HUES64 (cell line): ENCODE measurements around the gene RIMBP2.
A peak's percentile ranks its signal among the peaks of the same experiment; 100 is the strongest.

ENCODE experiments used
- H3K27ac ChIP-seq: 2 replicates; pipeline ENCODE4 v1.7.0; 2013; ENCODE audit warnings: low read depth, low read length, inconsistent platforms
- H3K27me3 ChIP-seq: 2 replicates; pipeline ENCODE4 v1.6.1; 2013; ENCODE audit warnings: mild to moderate bottlenecking, low read length; ENCODE audit not compliant: insufficient read depth
- H3K36me3 ChIP-seq: 2 replicates; pipeline ENCODE4 v1.6.1; 2013; ENCODE audit warnings: mild to moderate bottlenecking, low read length; ENCODE audit not compliant: insufficient read depth
- H3K4me1 ChIP-seq: 2 replicates; pipeline ENCODE4 v1.6.1; 2013; ENCODE audit warnings: mild to moderate bottlenecking, low read length, moderate library complexity; ENCODE audit not compliant: insufficient read depth
- H3K4me3 ChIP-seq: 2 replicates; pipeline ENCODE4 v1.5.1; 2013; ENCODE audit warnings: mild to moderate bottlenecking, low read length, moderate library complexity
- H3K9ac ChIP-seq: 2 replicates; pipeline ENCODE4 v1.6.1; 2013; ENCODE audit warnings: mild to moderate bottlenecking, low read depth, low read length
- H3K9me3 ChIP-seq: 2 replicates; pipeline ENCODE4 v1.6.1; 2013; ENCODE audit warnings: low read depth, low read length; ENCODE audit not compliant: insufficient read depth
- WGBS: fragments of 150-250, 120-280 bp; methylation state at CpG from one replicate; pipeline ENCODE4 v1.1.7; 2013; ENCODE audit warnings: missing lambda C conversion rate; 5-methylcytosine and 5-hydroxymethylcytosine counted together

Gene RIMBP2

DNA sequence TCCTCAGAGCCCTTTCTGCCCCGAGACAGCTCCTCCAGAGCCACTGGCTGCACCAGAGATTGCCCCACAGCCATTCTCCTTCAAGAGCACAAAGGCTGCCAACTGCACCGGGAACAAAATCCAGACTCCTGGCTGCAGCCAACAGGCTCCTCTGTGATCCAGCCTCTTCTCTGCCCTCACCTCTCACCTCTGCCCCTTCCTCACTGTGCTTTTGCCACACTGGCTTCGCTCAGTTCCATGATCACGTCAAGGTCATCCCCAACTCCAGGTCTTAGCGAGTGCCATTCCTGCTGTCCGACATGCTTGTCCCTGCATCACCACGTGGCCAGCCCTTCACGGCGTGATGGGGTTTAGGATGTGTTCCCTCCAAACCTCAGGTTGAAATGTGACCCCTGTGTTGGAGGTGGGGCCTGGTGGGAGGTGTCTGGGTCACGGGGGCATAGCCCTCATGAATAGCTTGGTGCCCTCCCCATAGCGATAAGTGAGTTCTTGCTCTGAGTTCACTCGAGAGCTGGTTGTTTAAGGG, 229.1 kb downstream of the RIMBP2 start:
- Histone ChIP-seq H3K9me3 (no peaks in the 10 kb centered on the region), H3K27me3 (no peaks in the 10 kb centered on the region)
- 92% methylated on average over 12 of the region's 12 CpGs for WGBS

DNA sequence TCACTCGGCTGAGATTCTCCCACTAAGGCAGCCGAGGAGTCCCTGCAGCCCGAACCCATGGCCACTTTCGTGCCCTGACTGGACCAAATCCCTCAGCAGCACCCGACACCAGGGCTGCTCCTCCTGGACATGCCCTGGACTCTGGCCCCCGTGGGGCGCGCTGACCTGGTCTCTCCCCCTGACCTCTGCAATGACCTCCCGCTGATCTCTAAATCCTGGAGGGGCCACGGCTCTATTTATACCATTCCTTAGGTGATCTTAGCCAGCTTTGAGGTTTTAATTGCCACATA, 230.0 kb downstream of the RIMBP2 start:
- Histone ChIP-seq H3K27ac (no peak overlapping the region), H3K4me3 (no peak overlapping the region), H3K9me3 (no peaks in the 10 kb centered on the region), H3K27me3 (no peaks in the 10 kb centered on the region), H3K9ac (no peak overlapping the region), H3K4me1 (peaks cover 5% of the 10 kb centered on the region; the same call in 1 of the 2 replicates), H3K36me3 (no peaks in the 10 kb centered on the region)
- 93% methylated on average over 10 of the region's 10 CpGs for WGBS

More for the DNA sequence above, 229.1 kb downstream of the RIMBP2 start:
- Histone ChIP-seq H3K27ac (no peak overlapping the region), H3K9ac (no peak overlapping the region), H3K4me1 (peaks cover 4% of the 10 kb centered on the region; the same call in 1 of the 2 replicates), H3K36me3 (no peaks in the 10 kb centered on the region), H3K4me3 (no peak overlapping the region)

DNA sequence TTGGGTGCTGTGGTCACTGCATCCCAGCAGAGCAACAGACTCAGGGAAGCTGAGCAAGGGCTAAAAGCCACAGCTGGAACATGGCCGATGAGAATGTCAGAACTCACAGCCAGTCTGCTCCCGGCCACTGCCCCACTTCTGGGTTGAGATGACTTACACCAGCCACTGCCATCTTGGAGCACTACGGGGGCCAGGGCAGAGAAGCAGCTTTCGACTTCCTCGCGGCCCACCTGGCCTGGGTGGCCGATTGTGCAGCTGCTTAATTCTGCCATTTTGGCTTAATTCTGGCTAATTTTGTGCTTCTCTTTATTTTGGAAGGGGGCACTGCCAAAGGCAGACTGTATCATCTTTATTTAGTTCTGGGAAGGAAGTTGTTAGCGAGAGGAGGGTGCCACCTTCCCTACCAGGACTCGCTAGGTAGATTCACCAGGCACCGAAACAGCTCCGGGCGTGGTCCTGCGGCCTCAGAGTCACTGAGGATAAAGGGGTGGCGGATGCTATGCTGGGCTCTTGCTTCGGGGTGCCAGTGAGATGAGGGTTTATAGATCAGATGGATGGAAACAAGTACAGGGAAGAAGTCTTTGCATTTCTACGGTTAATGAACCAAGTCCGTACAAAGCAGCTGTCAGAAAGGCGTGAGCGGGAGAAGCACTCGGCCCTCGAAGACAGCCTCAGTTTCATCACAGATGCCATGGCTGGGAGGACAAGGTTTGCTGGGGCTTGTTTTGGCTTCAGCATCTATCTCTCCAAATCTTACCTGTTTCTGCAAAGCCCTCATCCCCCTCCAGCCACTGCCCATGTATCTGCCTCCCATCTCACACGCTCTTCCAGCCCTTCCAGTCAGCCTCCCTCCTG, 230.6 kb downstream of the RIMBP2 start:
- WGBS, result 93% methylated on average over 22 of the region's 22 CpGs
- Histone ChIP-seq H3K9me3 (no peaks in the 10 kb centered on the region), H3K27ac (no peak overlapping the region), H3K4me3 (no peak overlapping the region), H3K36me3 (no peaks in the 10 kb centered on the region), H3K27me3 (no peaks in the 10 kb centered on the region), H3K4me1 (peaks cover 5% of the 10 kb centered on the region; the same call in 1 of the 2 replicates), H3K9ac (no peak overlapping the region)

DNA sequence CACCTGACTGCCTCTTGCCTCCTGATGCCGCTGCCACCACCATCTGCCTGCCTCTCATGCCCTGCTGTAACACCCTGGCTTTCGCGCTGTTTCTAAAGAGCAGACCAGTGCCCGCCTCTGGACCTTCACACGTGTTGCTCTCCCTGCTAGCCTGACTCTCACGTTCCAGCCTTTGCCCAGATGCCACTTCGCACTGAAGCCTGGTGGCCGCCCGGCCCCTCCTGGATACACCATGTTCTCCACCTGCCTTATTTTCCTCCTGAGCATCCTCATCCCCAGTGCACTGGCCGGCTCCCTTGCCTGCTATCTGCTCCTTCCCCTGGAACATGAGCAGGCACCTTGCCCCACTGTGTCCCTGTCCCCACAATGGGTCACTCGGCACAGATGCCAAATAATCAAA, 231.9 kb downstream of the RIMBP2 start:
- no peaks in the 10 kb centered on the region for H3K27me3 ChIP-seq
- H3K36me3 ChIP-seq, result no peaks in the 10 kb centered on the region
- H3K9me3 ChIP-seq, result no peaks in the 10 kb centered on the region
- no peak overlapping the region for H3K9ac ChIP-seq
- H3K4me3 ChIP-seq, result no peak overlapping the region
- H3K27ac ChIP-seq, result no peak overlapping the region
- 92% methylated on average over 11 of the region's 11 CpGs for WGBS
- H3K4me1 ChIP-seq, result peaks cover 5% of the 10 kb centered on the region; the same call in 1 of the 2 replicates

DNA sequence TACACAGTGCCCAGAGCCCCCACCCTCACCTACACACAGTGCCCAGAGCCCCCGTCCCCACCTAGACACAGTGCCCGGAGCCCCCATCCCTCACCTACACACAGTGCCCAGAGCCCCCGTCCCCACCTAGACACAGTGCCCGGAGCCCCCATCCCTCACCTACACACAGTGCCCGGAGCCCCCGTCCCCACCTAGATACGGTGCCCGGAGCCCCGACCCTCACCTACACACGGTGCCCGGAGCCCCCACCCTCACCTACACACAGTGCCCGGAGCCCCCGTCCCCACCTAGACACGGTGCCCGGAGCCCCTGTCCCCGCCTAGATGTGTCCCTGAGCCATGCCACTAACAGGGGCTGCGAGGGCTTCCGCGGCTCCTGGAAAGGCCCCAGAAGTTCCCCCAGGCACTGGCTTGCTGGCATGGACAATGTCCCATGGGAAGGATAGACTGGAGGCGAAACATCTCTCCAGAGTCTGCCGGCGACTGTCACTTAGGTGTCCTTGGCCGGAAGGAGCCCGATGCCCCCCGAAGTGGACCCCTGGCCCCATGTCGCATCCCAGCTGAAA, 232.4 kb downstream of the RIMBP2 start:
- H3K27ac ChIP-seq, result no peak overlapping the region
- H3K4me1 ChIP-seq, result peaks cover 5% of the 10 kb centered on the region; the same call in 1 of the 2 replicates
- no peak overlapping the region for H3K4me3 ChIP-seq
- H3K36me3 ChIP-seq, result no peaks in the 10 kb centered on the region
- WGBS, result 93% methylated on average over 26 of the region's 26 CpGs
- H3K27me3 ChIP-seq, result no peaks in the 10 kb centered on the region
- H3K9me3 ChIP-seq, result no peaks in the 10 kb centered on the region
- H3K9ac ChIP-seq, result no peak overlapping the region

DNA sequence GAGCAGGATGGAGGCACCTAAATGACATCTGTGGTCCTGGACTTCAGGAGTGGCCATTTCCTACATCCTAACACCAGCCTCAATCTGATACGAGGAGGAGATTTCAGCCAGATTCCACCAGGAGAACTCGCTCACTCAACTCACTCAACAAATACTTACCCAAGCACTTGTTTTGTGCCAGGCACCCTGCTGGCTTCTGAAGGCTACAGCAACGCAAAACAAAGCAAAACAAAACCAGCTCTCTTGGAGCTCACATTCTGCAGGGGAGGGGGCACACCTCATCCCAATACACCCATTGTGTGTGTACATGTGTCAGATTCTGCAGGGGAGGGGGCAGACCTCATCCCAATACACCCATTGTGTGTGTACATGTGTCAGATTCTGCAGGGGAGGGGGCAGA, 233.7 kb downstream of the RIMBP2 start:
- Histone ChIP-seq H3K27me3 (no peaks in the 10 kb centered on the region), H3K36me3 (no peaks in the 10 kb centered on the region), H3K4me3 (no peak overlapping the region), H3K27ac (peak overlapping the region; percentile 25; the same call in 1 of the 2 replicates), H3K4me1 (peaks cover 5% of the 10 kb centered on the region; the same call in 1 of the 2 replicates), H3K9me3 (no peaks in the 10 kb centered on the region), H3K9ac (no peak overlapping the region)
- WGBS, result 37% methylated on average over 3 of the region's 3 CpGs

DNA sequence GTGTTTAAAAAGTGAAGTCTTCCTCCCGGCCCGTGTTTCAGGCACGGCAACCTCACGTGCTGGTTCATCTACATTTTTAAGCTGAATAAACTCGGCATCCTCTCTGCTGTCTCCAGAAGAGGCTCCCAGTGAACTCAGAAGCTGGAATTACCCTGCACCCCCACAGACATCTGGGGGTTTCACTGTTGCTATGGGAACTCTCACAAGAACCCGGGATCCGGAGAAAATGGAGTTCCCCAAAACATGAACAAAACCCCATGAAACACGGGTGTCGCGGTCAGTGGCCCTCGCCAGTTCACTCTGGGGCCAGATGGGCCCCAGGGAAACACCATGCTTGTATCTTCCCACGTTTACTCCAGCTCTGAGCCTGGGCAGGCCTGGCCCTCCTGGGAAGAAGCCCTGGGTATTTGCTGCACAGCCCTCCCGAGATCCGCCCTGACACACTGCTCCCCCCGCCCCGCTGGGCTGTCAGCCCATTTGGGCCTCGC, 234.7 kb downstream of the RIMBP2 start:
- no peak overlapping the region for H3K27ac ChIP-seq
- no peaks in the 10 kb centered on the region for H3K27me3 ChIP-seq
- H3K9me3 ChIP-seq, result no peaks in the 10 kb centered on the region
- no peaks in the 10 kb centered on the region for H3K36me3 ChIP-seq
- H3K4me3 ChIP-seq, result no peak overlapping the region
- H3K9ac ChIP-seq, result no peak overlapping the region
- peaks cover 5% of the 10 kb centered on the region; the same call in 1 of the 2 replicates for H3K4me1 ChIP-seq
- WGBS, result 81% methylated on average over 17 of the region's 17 CpGs

DNA sequence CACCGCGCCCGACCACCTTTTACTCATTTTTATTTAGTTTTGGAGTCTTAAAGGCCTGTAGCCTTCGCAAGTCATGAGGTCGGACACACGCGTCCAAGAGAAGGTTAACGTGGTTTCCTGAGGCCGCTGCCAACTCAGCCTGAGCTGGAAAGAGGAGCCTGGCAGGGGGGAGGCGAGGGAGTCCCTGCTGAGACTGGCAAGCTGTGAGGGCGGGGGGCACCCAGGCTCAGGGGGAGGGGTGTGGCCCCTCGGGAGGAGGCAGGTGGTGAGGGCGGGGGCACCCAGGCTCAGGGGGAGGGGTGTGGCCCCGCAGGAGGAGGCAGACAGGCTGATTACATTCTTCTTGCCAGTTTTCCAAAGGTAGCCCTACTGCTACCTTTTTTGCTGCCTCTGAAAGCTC, 235.2 kb downstream of the RIMBP2 start:
- peaks cover 5% of the 10 kb centered on the region; the same call in 1 of the 2 replicates for H3K4me1 ChIP-seq
- no peak overlapping the region for H3K4me3 ChIP-seq
- H3K27ac ChIP-seq, result no peak overlapping the region
- no peaks in the 10 kb centered on the region for H3K9me3 ChIP-seq
- H3K27me3 ChIP-seq, result no peaks in the 10 kb centered on the region
- H3K9ac ChIP-seq, result no peak overlapping the region
- no peaks in the 10 kb centered on the region for H3K36me3 ChIP-seq
- 81% methylated on average over 14 of the region's 14 CpGs for WGBS

DNA sequence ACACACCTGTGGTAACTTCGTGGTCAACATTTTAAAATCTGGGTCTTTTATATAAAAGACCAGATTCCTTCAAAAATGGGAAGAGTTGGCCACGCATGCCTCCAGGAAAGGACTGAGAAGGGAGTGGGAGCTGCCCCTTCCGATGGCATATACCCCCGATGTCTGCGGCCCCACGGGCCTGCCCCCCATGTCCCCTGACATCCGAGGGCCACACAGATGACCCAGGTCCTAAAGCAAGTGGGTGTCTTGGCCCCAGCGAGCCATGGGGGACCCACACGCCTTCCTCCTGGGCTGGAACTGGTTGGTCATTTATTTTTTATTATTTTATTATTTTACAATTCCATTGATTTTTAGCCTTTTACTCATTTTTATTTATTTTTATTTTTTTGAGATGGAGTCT, 235.9 kb downstream of the RIMBP2 start:
- no peaks in the 10 kb centered on the region for H3K9me3 ChIP-seq
- no peak overlapping the region for H3K4me3 ChIP-seq
- 97% methylated on average over 7 of the region's 9 CpGs for WGBS
- no peaks in the 10 kb centered on the region for H3K27me3 ChIP-seq
- H3K27ac ChIP-seq, result no peak overlapping the region
- H3K4me1 ChIP-seq, result peaks cover 5% of the 10 kb centered on the region; the same call in 1 of the 2 replicates
- H3K36me3 ChIP-seq, result no peaks in the 10 kb centered on the region
- H3K9ac ChIP-seq, result no peak overlapping the region

DNA sequence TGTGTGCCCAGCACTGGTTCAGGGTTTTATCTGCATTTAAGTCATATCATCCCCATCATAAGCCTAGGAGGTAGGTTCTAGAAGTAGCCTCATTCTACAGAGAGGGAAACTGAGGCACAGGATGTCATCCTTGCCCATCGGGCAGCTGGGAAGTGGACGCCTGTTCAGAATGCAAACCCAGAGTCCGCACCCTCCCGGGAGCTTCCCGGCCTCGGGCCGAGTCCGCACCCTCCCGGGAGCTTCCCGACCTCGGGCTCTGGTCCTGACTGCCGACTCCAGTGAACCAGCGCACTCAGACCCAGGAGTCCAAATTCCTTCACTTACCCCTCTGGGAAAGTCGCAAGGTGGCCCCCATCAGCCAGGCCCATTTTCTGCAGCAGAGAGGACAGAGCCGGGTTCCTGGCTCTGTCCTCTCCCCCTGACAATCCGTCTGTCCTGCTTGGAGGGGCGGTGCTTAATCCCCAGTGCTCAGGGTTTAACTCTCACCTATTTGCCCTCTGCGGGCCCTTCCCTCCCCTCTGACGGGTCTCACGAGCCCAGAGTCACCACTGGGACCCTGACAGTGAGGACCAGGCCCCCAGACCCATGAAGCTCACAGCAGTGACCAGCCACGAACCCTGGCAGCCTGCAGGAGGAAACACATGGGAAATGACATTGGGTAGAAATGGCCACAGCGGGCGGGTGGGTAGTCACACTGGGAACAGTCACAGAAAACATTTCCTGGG, 236.5 kb downstream of the RIMBP2 start:
- no peak overlapping the region for H3K4me3 ChIP-seq
- H3K36me3 ChIP-seq, result no peaks in the 10 kb centered on the region
- H3K4me1 ChIP-seq, result peaks cover 5% of the 10 kb centered on the region; the same call in 1 of the 2 replicates
- no peak overlapping the region for H3K27ac ChIP-seq
- 80% methylated on average over 23 of the region's 23 CpGs for WGBS
- H3K9me3 ChIP-seq, result no peaks in the 10 kb centered on the region
- no peaks in the 10 kb centered on the region for H3K27me3 ChIP-seq
- H3K9ac ChIP-seq, result no peak overlapping the region

DNA sequence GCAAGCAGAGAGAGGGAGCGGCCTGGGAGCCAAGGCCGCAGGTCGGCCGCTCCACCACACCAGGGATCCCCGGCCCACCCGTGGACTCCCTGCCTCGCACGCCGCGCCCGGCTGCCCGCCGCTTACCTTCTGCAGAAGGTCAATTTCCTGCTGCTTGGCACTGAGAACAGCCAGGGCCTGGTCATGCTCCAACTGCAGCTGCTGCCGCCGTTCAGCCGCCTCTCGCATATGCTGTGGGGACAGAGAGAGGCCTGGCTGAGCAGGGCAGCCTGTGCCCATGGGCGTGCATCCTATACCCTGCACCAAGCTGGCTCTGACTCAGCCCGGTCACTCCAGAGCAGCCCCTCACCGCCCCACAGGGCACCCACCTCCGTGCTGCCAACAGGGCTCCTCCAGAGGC, 237.3 kb downstream of the RIMBP2 start:
- Histone ChIP-seq H3K36me3 (no peaks in the 10 kb centered on the region), H3K9me3 (no peaks in the 10 kb centered on the region), H3K27me3 (no peaks in the 10 kb centered on the region), H3K4me3 (no peak overlapping the region), H3K27ac (no peak overlapping the region), H3K9ac (no peak overlapping the region), H3K4me1 (peaks cover 5% of the 10 kb centered on the region; the same call in 1 of the 2 replicates)
- WGBS, result 94% methylated on average over 21 of the region's 21 CpGs
